Astrocyte of the spinal cord (primary cell): Measurements from ENCODE around the gene ZBTB8OS.

Experiments used
- DNase-seq: peaks from one replicate; pipeline ENCODE4 v3.0.0; 2011; ENCODE audit warnings: low read depth, low spot score
- H3K4me3 ChIP-seq: 2 replicates; pipeline ENCODE4 v1.5.1; 2011; ENCODE audit warnings: low read depth, mild to moderate bottlenecking, low read length, moderate library complexity
- in situ Hi-C: cut with HindIII; loops from 2 replicates; pipeline ENCODE4 v1.10.0; 2017; ENCODE audit warnings: low sequenced_read_pairs
- TF ChIP-seq, protein P1 (sequence below): IDR thresholded peaks from 2 replicates; pipeline ENCODE4 v1.5.1; 2012; ENCODE audit warnings: low read depth, mild to moderate bottlenecking, low read length, inconsistent platforms

ZBTB8OS gene

DNA sequence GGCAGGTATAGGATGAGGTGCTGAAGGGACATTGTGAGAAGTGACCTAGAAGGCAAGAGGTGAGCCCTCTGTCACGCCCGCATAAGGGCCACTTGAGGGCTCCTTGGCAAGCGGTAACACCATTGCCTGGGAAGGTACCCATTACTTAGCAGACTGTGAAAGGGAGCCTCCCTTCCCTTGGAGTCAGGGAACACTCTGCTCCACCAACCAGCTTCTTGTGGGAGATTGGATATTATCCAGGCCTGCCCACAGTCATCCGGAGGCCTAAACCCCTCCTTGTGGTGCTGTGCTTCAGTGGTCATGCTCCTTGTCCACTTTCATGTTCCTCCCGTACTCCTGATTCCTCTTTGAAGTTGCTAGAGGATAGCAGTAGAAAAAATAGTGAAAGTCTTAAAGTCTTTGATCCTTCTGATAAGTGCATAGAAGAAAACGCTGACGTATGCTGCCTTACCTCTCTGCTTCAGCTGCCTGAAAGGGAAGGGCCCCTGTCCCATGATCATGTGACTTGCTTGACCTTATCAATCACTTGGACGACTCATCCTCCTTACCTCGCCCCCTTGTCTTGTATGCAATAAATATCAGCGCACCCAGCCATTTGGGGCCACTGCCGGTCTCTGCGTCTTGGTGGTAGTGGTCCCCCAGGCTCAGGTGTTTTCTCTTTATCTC is 16.7 kb upstream of the ZBTB8OS start:
- TF ChIP-seq, protein P1, sequence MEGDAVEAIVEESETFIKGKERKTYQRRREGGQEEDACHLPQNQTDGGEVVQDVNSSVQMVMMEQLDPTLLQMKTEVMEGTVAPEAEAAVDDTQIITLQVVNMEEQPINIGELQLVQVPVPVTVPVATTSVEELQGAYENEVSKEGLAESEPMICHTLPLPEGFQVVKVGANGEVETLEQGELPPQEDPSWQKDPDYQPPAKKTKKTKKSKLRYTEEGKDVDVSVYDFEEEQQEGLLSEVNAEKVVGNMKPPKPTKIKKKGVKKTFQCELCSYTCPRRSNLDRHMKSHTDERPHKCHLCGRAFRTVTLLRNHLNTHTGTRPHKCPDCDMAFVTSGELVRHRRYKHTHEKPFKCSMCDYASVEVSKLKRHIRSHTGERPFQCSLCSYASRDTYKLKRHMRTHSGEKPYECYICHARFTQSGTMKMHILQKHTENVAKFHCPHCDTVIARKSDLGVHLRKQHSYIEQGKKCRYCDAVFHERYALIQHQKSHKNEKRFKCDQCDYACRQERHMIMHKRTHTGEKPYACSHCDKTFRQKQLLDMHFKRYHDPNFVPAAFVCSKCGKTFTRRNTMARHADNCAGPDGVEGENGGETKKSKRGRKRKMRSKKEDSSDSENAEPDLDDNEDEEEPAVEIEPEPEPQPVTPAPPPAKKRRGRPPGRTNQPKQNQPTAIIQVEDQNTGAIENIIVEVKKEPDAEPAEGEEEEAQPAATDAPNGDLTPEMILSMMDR = no peak
- no peak for DNase-seq
- in situ Hi-C loops = no loop called here
- H3K4me3 ChIP-seq = no peak overlapping the region

DNA sequence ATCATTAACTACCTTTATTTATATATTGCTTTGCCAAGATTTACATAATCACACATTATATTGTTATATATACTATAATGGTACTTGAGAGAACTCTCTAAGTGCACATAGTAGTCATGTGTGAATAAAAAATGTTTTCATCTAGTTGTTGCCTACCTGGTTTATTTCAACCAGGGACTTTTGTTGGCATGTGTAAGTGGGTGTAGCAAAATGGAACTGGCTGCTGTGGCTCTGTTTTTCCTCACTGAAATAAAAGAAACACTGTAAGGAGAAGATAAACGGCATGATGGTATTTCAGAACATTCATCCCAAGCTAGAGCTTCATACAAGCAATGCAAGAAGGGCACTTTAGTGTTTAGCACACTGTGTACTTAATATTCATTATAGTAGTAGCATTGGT is 15.6 kb upstream of the ZBTB8OS start:
- H3K4me3 ChIP-seq = no peak overlapping the region
- TF ChIP-seq, protein P1 = no peak
- in situ Hi-C loops = no loop called here
- no peak for DNase-seq

DNA sequence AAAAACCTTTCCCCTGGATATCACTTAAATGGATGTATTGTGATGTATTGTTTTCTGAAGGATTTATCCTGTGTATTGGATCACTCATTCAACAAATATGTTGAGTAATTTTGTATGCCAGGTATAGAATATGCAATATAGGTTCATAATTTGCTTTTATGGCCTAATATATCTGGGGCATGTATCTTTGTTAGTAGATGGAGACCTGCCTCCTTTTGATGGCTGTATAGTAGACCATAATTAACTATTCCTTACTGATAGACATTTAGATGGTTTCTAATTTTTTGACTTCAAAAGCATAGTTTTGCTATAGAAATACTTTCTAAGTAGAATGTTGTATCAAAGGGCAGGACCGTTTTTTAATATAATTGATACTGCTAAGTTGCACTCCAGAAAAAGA is 9.2 kb upstream of the ZBTB8OS start:
- DNase-seq = no peak
- no peak overlapping the region for H3K4me3 ChIP-seq
- in situ Hi-C loops = no loop called here
- TF ChIP-seq, protein P1 = no peak

DNA sequence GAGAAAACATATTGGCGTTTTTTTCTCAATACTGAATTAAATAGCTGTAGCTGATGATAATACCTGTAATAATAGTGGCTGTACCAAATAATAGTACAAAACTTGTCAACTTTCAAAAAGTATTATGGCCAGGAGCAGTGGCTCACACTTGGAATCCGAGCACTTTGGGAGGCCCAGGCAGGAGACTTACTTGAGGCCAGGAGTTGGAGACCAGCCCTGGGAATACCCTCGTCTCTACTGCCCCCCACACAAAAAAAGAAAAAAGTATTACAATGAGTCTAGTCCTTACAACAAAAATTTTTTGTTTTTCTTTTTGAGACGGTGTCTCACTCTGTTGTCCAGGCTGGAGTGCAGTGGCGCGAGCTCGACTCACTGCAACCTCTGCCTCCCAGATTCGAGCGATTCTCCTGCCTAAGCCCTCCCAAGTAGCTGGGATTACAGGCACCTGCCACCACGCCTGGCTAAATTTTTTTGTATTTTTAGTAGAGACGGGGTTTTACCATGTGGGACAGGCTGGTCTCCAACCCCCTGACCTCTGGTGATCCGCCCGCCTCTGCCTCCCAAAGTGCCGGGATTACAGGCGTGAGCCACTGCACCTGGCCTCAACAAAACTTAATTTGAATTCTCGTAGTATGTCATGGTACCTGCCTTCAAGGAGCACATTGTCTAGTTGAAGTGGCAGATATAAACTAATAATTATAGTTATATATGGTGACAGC is 2.1 kb upstream of the ZBTB8OS start:
- H3K4me3 ChIP-seq = peak overlapping the region; percentile 81
- TF ChIP-seq, protein P1 = no peak
- in situ Hi-C loops = no loop called here
- DNase-seq = no peak

DNA sequence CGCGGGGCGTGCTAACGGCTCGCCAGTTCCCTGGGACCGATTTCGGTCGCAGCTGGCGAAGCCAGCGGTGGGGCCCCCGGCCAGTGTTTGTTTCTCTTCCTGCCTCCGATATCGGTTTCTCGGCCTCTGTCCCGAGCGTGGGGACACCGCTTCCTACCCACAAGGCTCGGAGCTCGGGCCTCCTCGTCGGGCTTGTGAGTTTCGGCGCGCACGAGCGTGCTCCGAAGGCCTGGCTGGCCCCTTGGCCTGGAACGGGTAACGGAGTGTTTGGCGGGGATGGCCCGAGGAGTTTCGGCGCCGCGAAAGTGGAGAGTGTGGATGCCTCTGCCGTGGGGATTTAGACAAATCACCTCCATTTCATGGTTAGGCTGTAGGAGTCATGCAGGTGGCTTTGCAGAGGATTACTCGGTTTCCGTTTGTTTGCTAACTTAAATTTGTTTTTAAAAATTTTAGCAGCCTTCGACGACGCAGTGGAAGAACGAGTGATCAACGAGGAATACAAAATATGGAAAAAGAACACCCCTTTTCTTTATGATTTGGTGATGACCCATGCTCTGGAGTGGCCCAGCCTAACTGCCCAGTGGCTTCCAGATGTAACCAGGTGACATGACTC is 1.2 kb upstream of the ZBTB8OS start:
- in situ Hi-C loops = no loop called here
- H3K4me3 ChIP-seq = peak overlapping the region; percentile 81
- TF ChIP-seq, protein P1 = no peak
- no peak for DNase-seq

DNA sequence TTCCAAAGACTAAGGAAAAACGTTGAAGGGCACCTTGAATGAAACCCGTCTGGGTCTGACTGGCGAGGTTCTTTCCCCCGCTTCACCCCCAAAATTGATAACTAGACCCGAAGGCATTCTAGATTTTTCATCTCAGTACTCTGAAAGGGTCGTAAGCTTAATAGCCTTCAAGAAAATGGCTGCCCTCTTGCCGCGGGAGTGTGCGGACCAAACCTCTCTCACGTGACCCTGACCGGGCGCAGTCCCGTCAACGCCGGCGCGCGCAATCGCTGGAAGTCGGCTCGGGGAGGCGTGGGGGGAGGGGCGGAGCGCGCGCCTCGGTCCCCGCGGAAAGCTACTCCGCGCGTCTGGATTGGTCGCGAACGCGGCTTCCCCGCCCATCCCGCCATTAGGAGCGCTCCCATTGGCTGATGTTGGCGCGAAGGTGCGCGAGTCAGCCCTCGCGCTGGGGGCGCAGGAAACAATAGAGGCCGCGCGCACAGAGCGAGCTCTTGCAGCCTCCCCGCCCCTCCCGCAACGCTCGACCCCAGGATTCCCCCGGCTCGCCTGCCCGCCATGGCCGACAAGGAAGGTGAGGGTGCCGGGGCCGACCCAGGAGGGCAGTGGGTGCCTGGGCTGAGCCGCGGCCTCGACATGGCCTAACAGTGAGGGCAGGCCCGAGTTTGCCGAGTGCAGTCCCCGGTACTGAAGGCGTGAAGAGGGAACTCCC is 556 bp upstream of the ZBTB8OS start, which contains the start of gene RBBP4:
Gene RBBP4 (plus strand): TSS at position 457 of the 709 bp plus-strand sequence. CDS start 99 bp downstream, at position 556.
- peak; percentile 99 for DNase-seq
- H3K4me3 ChIP-seq = peak within 1 kb of the TSS; percentile 81
- TF ChIP-seq, protein P1 = no peak
- in situ Hi-C loops = no loop called here
